ENCODE data around the gene TSPAN12. TPM values are rescaled to one million over a fixed set of nuclear protein-coding genes. Genes with fewer than 3 reads are reported as not detected.

The TSPAN12 gene
- total RNA-seq, 2 donors from 2014 or later: 6.9 to 9.9 TPM

- DNase-seq (no peak), ATAC-seq (no peak)
- no peaks in the 10 kb centered on the region for H3K9me3 ChIP-seq
- H3K27ac ChIP-seq: no peak overlapping the region
- intact Hi-C loops (cut with DNase I): no loop called here
- no peak overlapping the region for H3K4me3 ChIP-seq
- H3K4me1 ChIP-seq: peaks cover 10% of the 10 kb centered on the region
- no peaks in the 10 kb centered on the region for H3K36me3 ChIP-seq (replicated peaks in 1 of 2; ENCODE audit: insufficient read depth in 1 of 2, low read depth in 2 of 2)
- TF ChIP-seq POLR2A (IDR thresholded peaks at IDR 0.05) (no peak), CTCF (IDR thresholded peaks at IDR 0.05) (no peak)
- no peaks in the 10 kb centered on the region for H3K27me3 ChIP-seq
These were observed 5.2 kb downstream of the TSPAN12 start for GRCh38 chr7:120852700-120853099.

GRCh38 chr7:120843109-120843508 lies 14.8 kb downstream of the TSPAN12 start:
- Histone ChIP-seq H3K9me3 (no peaks in the 10 kb centered on the region), H3K4me3 (no peak overlapping the region), H3K4me1 (peaks cover 15% of the 10 kb centered on the region), H3K27ac (peak overlapping the region in 1 of 4 donors; percentile 63), H3K36me3 (replicated peaks in 1 of 2; ENCODE audit: insufficient read depth in 1 of 2, low read depth in 2 of 2) (no peaks in the 10 kb centered on the region), H3K27me3 (no peaks in the 10 kb centered on the region)
- WGBS, 2 donors: 82 to 96% methylated on average over 2 of the region's 2 CpGs
- intact Hi-C loops (cut with DNase I): no loop called here
- DNase-seq (no peak), ATAC-seq (no peak)
- TF ChIP-seq POLR2A (IDR thresholded peaks at IDR 0.05): no peak

GRCh38 chr7:120842121-120842621 lies 15.8 kb downstream of the TSPAN12 start:
- 14 to 16% methylated on average over 4 of the region's 4 CpGs for WGBS, 2 donors
- peak overlapping the region; percentile 43 to 63 (median 54) for H3K27ac ChIP-seq
- intact Hi-C loops (cut with DNase I): no loop called here

GRCh38 chr7:120841608-120842007 lies 16.3 kb downstream of the TSPAN12 start:
- H3K9me3 ChIP-seq: no peaks in the 10 kb centered on the region
- peaks cover 15% of the 10 kb centered on the region for H3K4me1 ChIP-seq
- no peak for TF ChIP-seq CTCF (IDR thresholded peaks at IDR 0.05)
- no peak for TF ChIP-seq POLR2A (IDR thresholded peaks at IDR 0.05)
- DNase-seq (no peak), ATAC-seq (peak; percentile 41)
- H3K27ac ChIP-seq: peak overlapping the region in 3 of 4 donors; percentile 43 to 63 (median 57)
- 12 to 23% methylated on average over 2 of the region's 2 CpGs for WGBS, 2 donors
- intact Hi-C loops (cut with DNase I): no loop called here
- H3K4me3 ChIP-seq: no peak overlapping the region
- H3K36me3 ChIP-seq (replicated peaks in 1 of 2; ENCODE audit: insufficient read depth in 1 of 2, low read depth in 2 of 2): no peaks in the 10 kb centered on the region
- no peaks in the 10 kb centered on the region for H3K27me3 ChIP-seq

More at GRCh38 chr7:120842121-120842621, 15.8 kb downstream of the TSPAN12 start:
- peak; percentile 92 for ATAC-seq
- peaks cover 15% of the 10 kb centered on the region for H3K4me1 ChIP-seq
- TF ChIP-seq CTCF (IDR thresholded peaks at IDR 0.05) (no peak), POLR2A (IDR thresholded peaks at IDR 0.05) (no peak)
- H3K9me3 ChIP-seq: no peaks in the 10 kb centered on the region
- no peaks in the 10 kb centered on the region for H3K36me3 ChIP-seq (replicated peaks in 1 of 2; ENCODE audit: insufficient read depth in 1 of 2, low read depth in 2 of 2)
- no peak overlapping the region for H3K4me3 ChIP-seq
- no peaks in the 10 kb centered on the region for H3K27me3 ChIP-seq
- peak; percentile 39 to 69 (median 56) for DNase-seq

GRCh38 chr7:120838281-120838682 lies 19.7 kb downstream of the TSPAN12 start:
- intact Hi-C loops (cut with DNase I): no loop called here
- TF ChIP-seq CTCF (IDR thresholded peaks at IDR 0.05): no peak
- TF ChIP-seq POLR2A (IDR thresholded peaks at IDR 0.05): no peak
- no peaks in the 10 kb centered on the region for H3K9me3 ChIP-seq
- ATAC-seq (no peak), DNase-seq (no peak)
- H3K4me1 ChIP-seq: peaks cover 15% of the 10 kb centered on the region
- H3K27ac ChIP-seq: no peak overlapping the region
- WGBS, 2 donors: 79 to 82% methylated on average over 6 of the region's 6 CpGs
- H3K27me3 ChIP-seq: no peaks in the 10 kb centered on the region
- H3K4me3 ChIP-seq: no peak overlapping the region
- no peaks in the 10 kb centered on the region for H3K36me3 ChIP-seq (replicated peaks in 1 of 2; ENCODE audit: insufficient read depth in 1 of 2, low read depth in 2 of 2)
